Neural progenitor cell (in vitro differentiated cells): ENCODE results near the gene HHATL. TPM values are rescaled to one million over a fixed set of nuclear protein-coding genes. Genes with fewer than 3 reads are reported as not detected.

Experiments used
- DNase-seq: peaks from one replicate; pipeline ENCODE4 v3.0.0-alpha.2; 2016; ENCODE audit warnings: low spot score
- H2AFZ ChIP-seq: fragments of 200-600 bp; sonication (generic); replicated peaks from 2 replicates; pipeline ENCODE4 v1.6.1; 2016; ENCODE audit warnings: antibody characterized with exemption
- H3F3A ChIP-seq: fragments of 200-600 bp; sonication (generic); 2 replicates; pipeline ENCODE4 v1.6.1; 2016; ENCODE audit warnings: antibody characterized with exemption, low read depth
- H3K27ac ChIP-seq: fragments of 200-600 bp; sonication (generic); 2 replicates; pipeline ENCODE4 v1.5.1; 2016; ENCODE audit warnings: mild to moderate bottlenecking
- H3K27me3 ChIP-seq: fragments of 200-600 bp; sonication (generic); 2 replicates; pipeline ENCODE4 v1.6.1; 2016; ENCODE audit warnings: mild to moderate bottlenecking, moderate library complexity
- H3K36me3 ChIP-seq: fragments of 200-600 bp; sonication (generic); 2 replicates; pipeline ENCODE4 v1.5.1; 2016
- H3K4me1 ChIP-seq: fragments of 200-600 bp; sonication (generic); 2 replicates; pipeline ENCODE4 v1.6.1; 2016; ENCODE audit warnings: mixed run types
- H3K4me2 ChIP-seq: fragments of 200-600 bp; sonication (generic); 2 replicates; pipeline ENCODE4 v1.6.1; 2016
- H3K4me3 ChIP-seq: fragments of 200-600 bp; sonication (generic); 2 replicates; pipeline ENCODE4 v1.5.1; 2016
- H3K79me2 ChIP-seq: fragments of 200-600 bp; sonication (generic); 2 replicates; pipeline ENCODE4 v1.6.1; 2016; ENCODE audit warnings: low read depth
- H3K9ac ChIP-seq: fragments of 200-600 bp; sonication (generic); 2 replicates; pipeline ENCODE4 v1.6.1; 2016
- H3K9me3 ChIP-seq: fragments of 200-600 bp; sonication (generic); 2 replicates; pipeline ENCODE4 v1.5.1; 2016; ENCODE audit warnings: low read depth
- H4K20me1 ChIP-seq: fragments of 200-600 bp; sonication (generic); 2 replicates; pipeline ENCODE4 v1.6.1; 2016; ENCODE audit warnings: low read depth
- H3K27ac Mint-ChIP-seq: 3 replicates; pipeline ENCODE4 v1.8.0; 2021; ENCODE audit warnings: mixed read lengths
- H3K27me3 Mint-ChIP-seq: 2 replicates; pipeline ENCODE4 v1.8.0; 2022; ENCODE audit warnings: low read depth, mild to moderate bottlenecking, inconsistent platforms, moderate library complexity, mixed read lengths; ENCODE audit not compliant: insufficient read depth
- H3K36me3 Mint-ChIP-seq: 3 replicates; pipeline ENCODE4 v1.8.0; 2021; ENCODE audit warnings: mixed read lengths
- H3K4me1 Mint-ChIP-seq: 3 replicates; pipeline ENCODE4 v1.8.0; 2021; ENCODE audit warnings: mixed read lengths
- H3K4me3 Mint-ChIP-seq: 3 replicates; pipeline ENCODE4 v1.8.0; 2021; ENCODE audit warnings: mild to moderate bottlenecking, moderate library complexity, mixed read lengths
- H3K9me3 Mint-ChIP-seq: 3 replicates; pipeline ENCODE4 v1.8.0; 2020; ENCODE audit warnings: mixed read lengths
- CTCF ChIP-seq: fragments of 200-600 bp; sonication (generic); IDR thresholded peaks from 2 replicates; pipeline ENCODE4 v1.5.1; 2017; ENCODE audit warnings: antibody characterized with exemption, mild to moderate bottlenecking
- EZH2 ChIP-seq: fragments of 200-600 bp; sonication (generic); IDR thresholded peaks from 2 replicates; pipeline ENCODE4 v1.6.1; 2017; ENCODE audit warnings: antibody characterized with exemption, mild to moderate bottlenecking, moderate library complexity
- EZH2phosphoT487 ChIP-seq: fragments of 200-600 bp; sonication (generic); IDR thresholded peaks from 2 replicates; pipeline ENCODE4 v1.6.1; 2017; ENCODE audit warnings: antibody characterized with exemption
- total RNA-seq: library from RNA; depleted of rRNA; stranded (reverse); fragments of >200 nt; gene quantifications from 2 replicates; pipeline ENCODE4 v1.2.3, GENCODE V29; 2015; ENCODE audit warnings: low replicate concordance

HHATL gene
- total RNA-seq, 1 donor from 2014 or later: not detected

- no peak overlapping the region for H3K4me3 ChIP-seq
- Mint-ChIP-seq H3K27me3 (peaks cover 5% of the 10 kb centered on the region), H3K9me3 (peaks cover 2% of the 10 kb centered on the region), H3K4me1 (no peaks in the 10 kb centered on the region), H3K4me3 (no peak overlapping the region), H3K27ac (no peak overlapping the region), H3K36me3 (no peaks in the 10 kb centered on the region)
- H3K36me3 ChIP-seq: no peaks in the 10 kb centered on the region
- H3K9me3 ChIP-seq: no peaks in the 10 kb centered on the region
- H4K20me1 ChIP-seq: peaks cover 14% of the 10 kb centered on the region
- H3K4me1 ChIP-seq: no peaks in the 10 kb centered on the region
- DNase-seq: no peak
- TF ChIP-seq EZH2 (no peak), CTCF (no peak), EZH2phosphoT487 (no peak)
- no peak overlapping the region for H3K27ac ChIP-seq
- H3F3A ChIP-seq: no peaks in the 10 kb centered on the region
- H3K79me2 ChIP-seq: no peaks in the 10 kb centered on the region
- H3K27me3 ChIP-seq: no peaks in the 10 kb centered on the region
- H3K4me2 ChIP-seq: no peak overlapping the region
- no peak overlapping the region for H3K9ac ChIP-seq
- no peak overlapping the region for H2AFZ ChIP-seq
These were observed 4.2 kb downstream of the HHATL start for GRCh38 chr3:42698216-42698910.

- Mint-ChIP-seq H3K36me3 (no peaks in the 10 kb centered on the region), H3K9me3 (peaks cover 2% of the 10 kb centered on the region), H3K4me1 (no peaks in the 10 kb centered on the region), H3K4me3 (no peak overlapping the region), H3K27ac (no peak overlapping the region), H3K27me3 (peaks cover 5% of the 10 kb centered on the region)
- Histone ChIP-seq H3K27me3 (no peaks in the 10 kb centered on the region), H3K9ac (no peak overlapping the region), H3K27ac (no peak overlapping the region), H3K4me1 (no peaks in the 10 kb centered on the region), H3K4me3 (no peak overlapping the region), H4K20me1 (peaks cover 14% of the 10 kb centered on the region), H2AFZ (no peak overlapping the region), H3F3A (no peaks in the 10 kb centered on the region), H3K36me3 (no peaks in the 10 kb centered on the region), H3K9me3 (no peaks in the 10 kb centered on the region), H3K4me2 (no peak overlapping the region), H3K79me2 (no peaks in the 10 kb centered on the region)
- TF ChIP-seq CTCF: no peak
- TF ChIP-seq EZH2phosphoT487: no peak
- TF ChIP-seq EZH2: no peak
- DNase-seq: no peak
These were observed 5.1 kb downstream of the HHATL start for GRCh38 chr3:42697289-42698051.

- Histone ChIP-seq H3K27me3 (no peaks in the 10 kb centered on the region), H3F3A (no peaks in the 10 kb centered on the region), H3K9me3 (no peaks in the 10 kb centered on the region), H3K4me2 (no peak overlapping the region), H3K4me3 (no peak overlapping the region), H4K20me1 (peaks cover 8% of the 10 kb centered on the region), H2AFZ (no peak overlapping the region), H3K27ac (no peak overlapping the region), H3K79me2 (no peaks in the 10 kb centered on the region), H3K9ac (no peak overlapping the region), H3K36me3 (no peaks in the 10 kb centered on the region), H3K4me1 (no peaks in the 10 kb centered on the region)
- Mint-ChIP-seq H3K9me3 (peaks cover 2% of the 10 kb centered on the region), H3K36me3 (no peaks in the 10 kb centered on the region), H3K4me3 (no peak overlapping the region), H3K4me1 (no peaks in the 10 kb centered on the region), H3K27ac (no peak overlapping the region), H3K27me3 (peaks cover 5% of the 10 kb centered on the region)
- TF ChIP-seq CTCF: no peak
- TF ChIP-seq EZH2phosphoT487: no peak
- no peak for TF ChIP-seq EZH2
- DNase-seq: no peak
These were observed 6.0 kb downstream of the HHATL start for GRCh38 chr3:42696356-42697288.
